ENCODE measurements around the gene GDPD5. TPM values are rescaled to one million over a fixed set of nuclear protein-coding genes. Genes with fewer than 3 reads are reported as not detected.

GDPD5 gene
- total and polyA plus RNA-seq, 9 of the 15 experiments (the other 6 are each of a cell fraction or from before 2014, with no cell fraction given): 0.32 to 27.3 (median 8.0) TPM

DNA sequence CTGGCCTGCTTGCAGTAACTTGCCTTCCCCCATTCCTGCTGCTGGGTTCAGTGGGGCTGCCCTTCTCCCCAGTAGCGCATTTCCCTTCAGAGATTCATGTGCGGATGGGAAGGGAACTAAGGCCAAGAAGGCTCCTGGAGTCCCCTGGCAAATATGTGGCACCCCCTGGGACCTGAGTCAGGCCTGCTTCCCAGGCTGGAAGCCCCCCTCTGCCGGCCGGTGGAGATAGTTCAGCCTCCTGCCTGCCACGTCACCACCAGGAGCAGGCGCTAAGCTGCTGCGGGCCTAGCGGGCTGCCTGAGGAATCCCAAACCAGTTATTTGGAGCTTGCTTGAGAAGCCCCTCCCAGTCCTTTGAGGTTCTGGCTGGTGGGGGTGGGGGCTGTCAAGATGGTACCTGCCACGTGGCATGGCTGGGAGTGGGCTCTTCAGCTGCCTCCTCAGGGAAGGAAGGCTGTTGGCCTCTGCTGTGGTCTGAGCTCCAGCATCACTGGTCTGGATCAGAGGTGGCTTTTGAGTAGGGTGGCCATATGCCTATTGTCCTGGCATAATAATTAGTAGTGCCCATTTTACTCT is 38.3 kb upstream of the GDPD5 start:
- H3K9me3 ChIP-seq (replicated peaks; ENCODE audit: control insufficient read depth, insufficient read depth, low read depth, low read length): no peaks in the 10 kb centered on the region
- peaks cover 52% of the 10 kb centered on the region for H3K36me3 ChIP-seq (ENCODE audit: control insufficient read depth, insufficient read depth, low read length)
- H3K9ac ChIP-seq (ENCODE audit: insufficient read depth in 1 of 2, low read depth in 2 of 2, low read length in 2 of 2): peak overlapping the region; percentile 78 to 94
- peak overlapping the region; percentile 68 for H2AFZ ChIP-seq (ENCODE audit: low read depth, low read length)
- peaks cover 40 to 55% of the 10 kb centered on the region in 2 experiments for H3K4me1 ChIP-seq (replicated peaks in 1 of 2; ENCODE audit: control insufficient read depth in 2 of 2, insufficient read depth in 2 of 2, low read length in 2 of 2)
- H3K4me3 ChIP-seq: peak overlapping the region; percentile 64
- POLR2A ChIA-PET: interaction anchor here (0.7 to 10.5 kb wide), 10 partner anchors 9 to 615 kb away, joined by 3 to 115 read pairs (median 4); partner anchors contain the start of genes SPCS2 and XRRA1
- peak; percentile 76 to 86 (median 80) for DNase-seq (ENCODE audit: extremely low read depth in 1 of 4, low spot score in 3 of 4)
- CTCF ChIA-PET (ENCODE audit: low intra/inter-chr PET ratio): interaction anchor here (1.2 kb wide), 1 partner anchor 175 kb away, joined by 3 read pairs; no protein-coding TSS in a partner anchor
- intact Hi-C loops (cut with micrococcal nuclease): loop anchor here (1.0 kb wide), 1 partner anchor 17 kb away; no protein-coding TSS in a partner anchor
- H3K4me2 ChIP-seq (ENCODE audit: insufficient read depth, low read length): peak overlapping the region; percentile 88
- H4K20me1 ChIP-seq (replicated peaks; ENCODE audit: control insufficient read depth, insufficient read depth, low read length): no peaks in the 10 kb centered on the region
- in situ Hi-C loops (cut with MboI): no loop called here
- BruUV-seq (replicated peaks): no TSS peak
- WGBS (ENCODE audit: insufficient coverage, low coverage, missing lambda C conversion rate): 9% methylated on average over 8 of the region's 9 CpGs
- no peaks in the 10 kb centered on the region for H3K27me3 ChIP-seq (ENCODE audit: control insufficient read depth in 2 of 2, insufficient read depth in 2 of 2, low read length in 2 of 2)
- peak; percentile 72 for ATAC-seq
- peaks cover 43% of the 10 kb centered on the region for H3K79me2 ChIP-seq (ENCODE audit: control insufficient read depth, insufficient read depth, low read length)
- H3K9me1 ChIP-seq (ENCODE audit: control insufficient read depth, insufficient read depth, low read length): peaks cover 4% of the 10 kb centered on the region
- peak; percentile 74 for FAIRE-seq
- H3K27ac ChIP-seq (ENCODE audit: extremely low read depth, low read depth, low read length): peak overlapping the region; percentile 77
- TF ChIP-seq JUND (IDR thresholded peaks at IDR 0.05; ENCODE audit: borderline replicate concordance, low read depth, low read length) (peak; percentile 67; the same call in 1 of the 2 replicates), JUND (tag; IDR thresholded peaks at IDR 0.05; ENCODE audit: borderline replicate concordance, low read depth, low read length) (peak; percentile 19; the same call in 1 of the 3 replicates), DMBX1 (CRISPR knock-in tag; IDR thresholded peaks at IDR 0.05; ENCODE audit: borderline replicate concordance) (0 out of 2 replicates have a peak, but pooled peaks have one; percentile 59), SRSF1 (IDR thresholded peaks at IDR 0.05; ENCODE audit: low read depth, low read length) (no peak), TCF7L2 (IDR thresholded peaks at IDR 0.05; ENCODE audit: low read depth, low read length) (0 out of 2 replicates have a peak, but pooled peaks have one; percentile 31), HNRNPL (IDR thresholded peaks at IDR 0.05; ENCODE audit: low read depth, low read length) (no peak), GABPB1 (CRISPR knock-in tag; IDR thresholded peaks at IDR 0.05) (no peak; the same call in 1 of the 2 replicates), ZBTB8A (IDR thresholded peaks at IDR 0.05; ENCODE audit: partially characterized antibody) (no peak), ARNT (IDR thresholded peaks at IDR 0.05) (no peak)
- TF ChIP-seq, protein P1, sequence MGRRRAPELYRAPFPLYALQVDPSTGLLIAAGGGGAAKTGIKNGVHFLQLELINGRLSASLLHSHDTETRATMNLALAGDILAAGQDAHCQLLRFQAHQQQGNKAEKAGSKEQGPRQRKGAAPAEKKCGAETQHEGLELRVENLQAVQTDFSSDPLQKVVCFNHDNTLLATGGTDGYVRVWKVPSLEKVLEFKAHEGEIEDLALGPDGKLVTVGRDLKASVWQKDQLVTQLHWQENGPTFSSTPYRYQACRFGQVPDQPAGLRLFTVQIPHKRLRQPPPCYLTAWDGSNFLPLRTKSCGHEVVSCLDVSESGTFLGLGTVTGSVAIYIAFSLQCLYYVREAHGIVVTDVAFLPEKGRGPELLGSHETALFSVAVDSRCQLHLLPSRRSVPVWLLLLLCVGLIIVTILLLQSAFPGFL (CRISPR knock-in tag; IDR thresholded peaks at IDR 0.05): no peak
- TF ChIP-seq, protein P2, sequence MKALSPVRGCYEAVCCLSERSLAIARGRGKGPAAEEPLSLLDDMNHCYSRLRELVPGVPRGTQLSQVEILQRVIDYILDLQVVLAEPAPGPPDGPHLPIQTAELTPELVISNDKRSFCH (CRISPR knock-in tag; IDR thresholded peaks at IDR 0.05): no peak
- TF ChIP-seq, protein P2 (tag; IDR thresholded peaks at IDR 0.05): peak; percentile 78
- TF ChIP-seq, protein P3, sequence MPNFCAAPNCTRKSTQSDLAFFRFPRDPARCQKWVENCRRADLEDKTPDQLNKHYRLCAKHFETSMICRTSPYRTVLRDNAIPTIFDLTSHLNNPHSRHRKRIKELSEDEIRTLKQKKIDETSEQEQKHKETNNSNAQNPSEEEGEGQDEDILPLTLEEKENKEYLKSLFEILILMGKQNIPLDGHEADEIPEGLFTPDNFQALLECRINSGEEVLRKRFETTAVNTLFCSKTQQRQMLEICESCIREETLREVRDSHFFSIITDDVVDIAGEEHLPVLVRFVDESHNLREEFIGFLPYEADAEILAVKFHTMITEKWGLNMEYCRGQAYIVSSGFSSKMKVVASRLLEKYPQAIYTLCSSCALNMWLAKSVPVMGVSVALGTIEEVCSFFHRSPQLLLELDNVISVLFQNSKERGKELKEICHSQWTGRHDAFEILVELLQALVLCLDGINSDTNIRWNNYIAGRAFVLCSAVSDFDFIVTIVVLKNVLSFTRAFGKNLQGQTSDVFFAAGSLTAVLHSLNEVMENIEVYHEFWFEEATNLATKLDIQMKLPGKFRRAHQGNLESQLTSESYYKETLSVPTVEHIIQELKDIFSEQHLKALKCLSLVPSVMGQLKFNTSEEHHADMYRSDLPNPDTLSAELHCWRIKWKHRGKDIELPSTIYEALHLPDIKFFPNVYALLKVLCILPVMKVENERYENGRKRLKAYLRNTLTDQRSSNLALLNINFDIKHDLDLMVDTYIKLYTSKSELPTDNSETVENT (CRISPR knock-in tag; IDR thresholded peaks at IDR 0.05): no peak
- TF ChIP-seq, protein P4, sequence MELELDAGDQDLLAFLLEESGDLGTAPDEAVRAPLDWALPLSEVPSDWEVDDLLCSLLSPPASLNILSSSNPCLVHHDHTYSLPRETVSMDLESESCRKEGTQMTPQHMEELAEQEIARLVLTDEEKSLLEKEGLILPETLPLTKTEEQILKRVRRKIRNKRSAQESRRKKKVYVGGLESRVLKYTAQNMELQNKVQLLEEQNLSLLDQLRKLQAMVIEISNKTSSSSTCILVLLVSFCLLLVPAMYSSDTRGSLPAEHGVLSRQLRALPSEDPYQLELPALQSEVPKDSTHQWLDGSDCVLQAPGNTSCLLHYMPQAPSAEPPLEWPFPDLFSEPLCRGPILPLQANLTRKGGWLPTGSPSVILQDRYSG (tag; conservative IDR thresholded peaks at IDR 0.05; ENCODE audit: low read depth): peak; percentile 96
- TF ChIP-seq, protein P5, sequence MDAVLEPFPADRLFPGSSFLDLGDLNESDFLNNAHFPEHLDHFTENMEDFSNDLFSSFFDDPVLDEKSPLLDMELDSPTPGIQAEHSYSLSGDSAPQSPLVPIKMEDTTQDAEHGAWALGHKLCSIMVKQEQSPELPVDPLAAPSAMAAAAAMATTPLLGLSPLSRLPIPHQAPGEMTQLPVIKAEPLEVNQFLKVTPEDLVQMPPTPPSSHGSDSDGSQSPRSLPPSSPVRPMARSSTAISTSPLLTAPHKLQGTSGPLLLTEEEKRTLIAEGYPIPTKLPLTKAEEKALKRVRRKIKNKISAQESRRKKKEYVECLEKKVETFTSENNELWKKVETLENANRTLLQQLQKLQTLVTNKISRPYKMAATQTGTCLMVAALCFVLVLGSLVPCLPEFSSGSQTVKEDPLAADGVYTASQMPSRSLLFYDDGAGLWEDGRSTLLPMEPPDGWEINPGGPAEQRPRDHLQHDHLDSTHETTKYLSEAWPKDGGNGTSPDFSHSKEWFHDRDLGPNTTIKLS (IDR thresholded peaks at IDR 0.05; ENCODE audit: borderline replicate concordance, low read depth): peak; percentile 100
